Skeletal muscle tissue (tissue), 5 donors: ENCODE data around the gene EXOC4. TPM values are rescaled to one million over a fixed set of nuclear protein-coding genes. Genes with fewer than 3 reads are reported as not detected.

Experiments
- H3K27ac ChIP-seq: one replicate; pipeline ENCODE4 v1.7.0; 2013; ENCODE audit warnings: mild to moderate bottlenecking, low read depth, low read length, inconsistent platforms
- H3K27me3 ChIP-seq, 3 donors: one replicate each; pipeline ENCODE4 v1.7.0; 2013; ENCODE audit warnings: low read length in 3 of 3; ENCODE audit not compliant: control insufficient read depth in 3 of 3, insufficient read depth in 3 of 3
- H3K36me3 ChIP-seq, 3 donors: one replicate each; pipeline ENCODE4 v1.7.0; 2013; ENCODE audit warnings: low read length in 3 of 3; ENCODE audit not compliant: control insufficient read depth in 3 of 3, insufficient read depth in 3 of 3
- H3K4me1 ChIP-seq, 3 donors: one replicate each; pipeline ENCODE4 v1.7.0; 2013; ENCODE audit warnings: low read length in 3 of 3, mild to moderate bottlenecking in 3 of 3; ENCODE audit not compliant: control insufficient read depth in 3 of 3, insufficient read depth in 3 of 3
- H3K4me3 ChIP-seq, 3 donors: one replicate each; pipeline ENCODE4 v1.7.0; 2013; ENCODE audit warnings: low read length in 3 of 3
- H3K9ac ChIP-seq, 3 donors: one replicate each; pipeline ENCODE4 v1.7.0; 2013; ENCODE audit warnings: low read length in 3 of 3, mild to moderate bottlenecking in 3 of 3, moderate library complexity in 2 of 3, low read depth in 1 of 3
- H3K9me3 ChIP-seq, 3 donors: one replicate each; pipeline ENCODE4 v1.7.0; 2013; ENCODE audit warnings: low read length in 3 of 3; ENCODE audit not compliant: control insufficient read depth in 3 of 3
- small RNA-seq: library from RNA; depleted of rRNA; stranded (forward); fragments of <200 nt; gene quantifications from one replicate; pipeline ENCODE3, GENCODE V24; 2014
- total RNA-seq: library from RNA; depleted of rRNA; stranded (reverse); fragments of >200 nt; gene quantifications from one replicate; pipeline ENCODE4 v1.2.3, GENCODE V29; 2014
- donor health status: Osteomylitis.

Gene EXOC4
- total RNA-seq, 1 donor from 2014 or later = 129 TPM

DNA sequence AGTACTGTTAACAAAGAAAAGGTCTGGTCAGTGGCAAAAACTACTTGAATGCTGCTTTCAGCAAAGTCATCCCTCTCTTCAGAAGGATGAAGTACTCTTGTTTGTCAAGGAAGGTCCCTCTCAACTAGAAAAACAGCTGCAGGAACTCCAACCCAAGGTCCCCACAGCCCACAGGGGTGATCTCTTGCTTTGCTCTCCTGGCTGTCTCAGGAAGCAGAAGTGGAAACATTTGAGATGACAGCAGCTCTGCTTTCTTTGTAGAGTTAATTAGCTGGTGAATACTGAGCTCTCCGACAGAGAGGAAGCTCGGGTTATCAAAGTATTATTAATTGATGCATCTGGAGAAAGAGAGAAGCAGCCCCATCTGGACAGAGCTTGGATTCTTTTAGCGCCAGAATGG, 848.8 kb downstream of the EXOC4 start:
- no peak overlapping the region for H3K4me3 ChIP-seq
- H3K9ac ChIP-seq = no peak overlapping the region
- H3K4me1 ChIP-seq = no peaks in the 10 kb centered on the region
- no peak overlapping the region for H3K27ac ChIP-seq
- no peaks in the 10 kb centered on the region for H3K36me3 ChIP-seq
- no peaks in the 10 kb centered on the region for H3K9me3 ChIP-seq
- no peaks in the 10 kb centered on the region for H3K27me3 ChIP-seq

DNA sequence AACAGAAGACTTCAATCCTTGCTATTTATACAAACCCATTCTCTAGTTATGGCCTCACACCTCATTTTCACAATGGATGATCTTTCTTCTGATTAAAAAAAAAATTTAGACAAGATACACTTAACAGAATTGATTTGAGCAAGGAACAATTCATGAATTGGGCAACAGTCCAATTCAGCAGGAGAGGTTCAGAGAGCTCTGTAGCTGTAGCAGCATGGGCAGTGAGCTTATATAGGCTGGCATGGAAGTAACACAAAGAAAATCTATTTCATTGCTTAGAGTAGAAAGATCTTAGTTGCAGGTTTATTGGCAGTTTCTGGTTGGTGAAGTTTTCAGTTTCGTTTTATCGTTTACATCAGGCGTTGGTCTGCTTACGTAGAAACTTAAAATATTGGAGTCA, 851.3 kb downstream of the EXOC4 start:
- no peak overlapping the region for H3K4me3 ChIP-seq
- H3K9ac ChIP-seq = no peak overlapping the region
- no peaks in the 10 kb centered on the region for H3K36me3 ChIP-seq
- no peaks in the 10 kb centered on the region for H3K4me1 ChIP-seq
- no peaks in the 10 kb centered on the region for H3K9me3 ChIP-seq
- H3K27me3 ChIP-seq = no peaks in the 10 kb centered on the region
- no peak overlapping the region for H3K27ac ChIP-seq

DNA sequence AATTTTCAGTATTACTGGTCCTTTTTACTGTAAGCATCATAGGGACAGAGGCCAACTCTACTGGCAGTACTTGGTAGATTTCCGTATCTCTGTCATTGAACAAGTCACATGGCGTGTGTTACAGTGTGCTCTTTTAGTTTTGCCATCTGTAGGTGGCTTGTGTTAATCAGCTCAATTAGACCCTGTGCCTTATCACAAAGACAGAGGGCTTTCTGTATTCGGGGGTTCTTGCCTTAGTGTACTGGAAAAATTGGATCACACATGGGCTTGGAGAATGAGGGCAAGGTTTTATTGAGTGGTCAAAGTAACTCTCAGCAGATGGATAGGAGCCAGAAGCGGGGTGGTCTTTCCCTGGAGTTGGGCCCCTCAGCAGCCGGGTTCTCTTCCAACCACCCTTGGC, 853.0 kb downstream of the EXOC4 start:
- no peaks in the 10 kb centered on the region for H3K36me3 ChIP-seq
- H3K9ac ChIP-seq = no peak overlapping the region
- H3K27me3 ChIP-seq = no peaks in the 10 kb centered on the region
- H3K4me3 ChIP-seq = no peak overlapping the region
- no peak overlapping the region for H3K27ac ChIP-seq
- no peaks in the 10 kb centered on the region for H3K4me1 ChIP-seq
- H3K9me3 ChIP-seq = no peaks in the 10 kb centered on the region

DNA sequence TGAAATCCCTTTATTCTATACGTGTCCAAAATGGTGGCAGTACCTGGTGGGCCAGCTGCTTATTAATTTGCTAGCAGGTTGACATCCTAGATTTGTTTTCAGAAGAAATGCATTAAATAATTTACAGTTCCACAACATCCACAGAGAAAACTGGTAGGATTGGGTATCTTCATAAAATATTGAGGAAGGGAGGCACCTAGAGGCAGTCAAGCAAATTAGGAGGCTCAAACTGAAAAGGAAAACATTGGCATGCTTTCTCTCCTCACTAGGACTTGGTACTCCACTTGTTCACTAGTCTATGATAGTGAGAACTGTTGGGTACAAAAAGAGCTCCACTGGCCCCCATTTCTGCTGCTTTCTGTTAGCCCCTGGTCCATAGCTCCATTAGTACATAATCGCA, 855.9 kb downstream of the EXOC4 start:
- Histone ChIP-seq H3K9ac (no peak overlapping the region), H3K27me3 (no peaks in the 10 kb centered on the region), H3K27ac (no peak overlapping the region), H3K4me3 (no peak overlapping the region), H3K36me3 (no peaks in the 10 kb centered on the region), H3K9me3 (no peaks in the 10 kb centered on the region), H3K4me1 (no peaks in the 10 kb centered on the region)

- Histone ChIP-seq H3K4me3 (no peak overlapping the region), H3K27me3 (no peaks in the 10 kb centered on the region), H3K4me1 (no peaks in the 10 kb centered on the region), H3K9me3 (no peaks in the 10 kb centered on the region), H3K27ac (no peak overlapping the region), H3K36me3 (no peaks in the 10 kb centered on the region), H3K9ac (no peak overlapping the region)
These were observed 860.8 kb downstream of the EXOC4 start for GRCh38 chr7:134113655-134114054.

- H3K9me3 ChIP-seq = no peaks in the 10 kb centered on the region
- no peaks in the 10 kb centered on the region for H3K36me3 ChIP-seq
- H3K27me3 ChIP-seq = no peaks in the 10 kb centered on the region
- no peak overlapping the region for H3K4me3 ChIP-seq
- H3K27ac ChIP-seq = no peak overlapping the region
- no peaks in the 10 kb centered on the region for H3K4me1 ChIP-seq
- H3K9ac ChIP-seq = no peak overlapping the region
These were observed 862.1 kb downstream of the EXOC4 start for GRCh38 chr7:134114992-134115391.

Small RNAs within 50 kb of the gene (small RNA-seq; reads per million reads assigned to genes)
- gene MIR6133 = not detected

Other genes with a start within 250 kb of the EXOC4 start
- 90.8 TPM for gene CHCHD3, start 171.0 kb upstream of the EXOC4 start, total RNA-seq